Measurements from ENCODE around the gene FAR1. TPM values are rescaled to one million over a fixed set of nuclear protein-coding genes. Genes with fewer than 3 reads are reported as not detected.

Gene FAR1
- polyA plus RNA-seq, 1 donor from 2014 or later, result 110 TPM

- Histone ChIP-seq H2AFZ (ENCODE audit: low read depth, low read length) (no peak overlapping the region), H3K79me2 (replicated peaks; ENCODE audit: insufficient read depth, low read length) (no peaks in the 10 kb centered on the region), H3F3A (ENCODE audit: insufficient read depth, low read length, poor library complexity, severe bottlenecking) (no peaks in the 10 kb centered on the region), H3K9ac (ENCODE audit: low read length) (no peak overlapping the region), H3K9me3 (ENCODE audit: low read length) (no peaks in the 10 kb centered on the region), H3K4me3 (ENCODE audit: low read length) (no peak overlapping the region), H3K27ac (ENCODE audit: low read length) (no peak overlapping the region), H3K4me2 (ENCODE audit: low read length) (no peak overlapping the region), H3K36me3 (ENCODE audit: insufficient read depth, low read length) (no peaks in the 10 kb centered on the region), H3K9me2 (ENCODE audit: insufficient read depth, low read length) (no peaks in the 10 kb centered on the region), H4K20me1 (ENCODE audit: insufficient read depth) (no peaks in the 10 kb centered on the region), H3K27me3 (ENCODE audit: insufficient read depth, low read depth, low read length) (no peaks in the 10 kb centered on the region)
- no peak for TF ChIP-seq CTCF (IDR thresholded peaks at IDR 0.05; ENCODE audit: poor library complexity, severe bottlenecking)
- TF ChIP-seq TAF1 (IDR thresholded peaks at IDR 0.05; ENCODE audit: low read depth), result no peak
- no peak for TF ChIP-seq RAD21 (conservative IDR thresholded peaks at IDR 0.05)
- TF ChIP-seq EZH2 (IDR thresholded peaks at IDR 0.05; ENCODE audit: borderline replicate concordance, insufficient read depth, low read length, poor library complexity, severe bottlenecking), result no peak
- no peak for TF ChIP-seq SMC3 (conservative IDR thresholded peaks at IDR 0.05; ENCODE audit: poor library complexity)
- no peak for TF ChIP-seq POLR2AphosphoS5 (IDR thresholded peaks at IDR 0.05)
- TF ChIP-seq REST (IDR thresholded peaks at IDR 0.05; ENCODE audit: borderline replicate concordance), result no peak
- no peak for TF ChIP-seq MXI1 (conservative IDR thresholded peaks at IDR 0.05; ENCODE audit: poor library complexity, severe bottlenecking)
- TF ChIP-seq EP300 (conservative IDR thresholded peaks at IDR 0.05; ENCODE audit: poor library complexity, severe bottlenecking), result no peak
Measured at GRCh38 chr11:13765886-13766285, 97.4 kb downstream of the FAR1 start.

- H3K9me2 ChIP-seq (ENCODE audit: insufficient read depth, low read length), result no peaks in the 10 kb centered on the region
- H3K9me3 ChIP-seq (ENCODE audit: low read length), result no peaks in the 10 kb centered on the region
- H3K27ac ChIP-seq (ENCODE audit: low read length), result no peak overlapping the region
Measured at GRCh38 chr11:13767471-13767870, 99.0 kb downstream of the FAR1 start.

More at GRCh38 chr11:13767471-13767870, 99.0 kb downstream of the FAR1 start:
- no peaks in the 10 kb centered on the region for H3F3A ChIP-seq (ENCODE audit: insufficient read depth, low read length, poor library complexity, severe bottlenecking)
- no peak overlapping the region for H2AFZ ChIP-seq (ENCODE audit: low read depth, low read length)
- H3K9ac ChIP-seq (ENCODE audit: low read length), result no peak overlapping the region
- H3K36me3 ChIP-seq (ENCODE audit: insufficient read depth, low read length), result no peaks in the 10 kb centered on the region
- no peak for TF ChIP-seq TAF1 (IDR thresholded peaks at IDR 0.05; ENCODE audit: low read depth)
- TF ChIP-seq EZH2 (IDR thresholded peaks at IDR 0.05; ENCODE audit: borderline replicate concordance, insufficient read depth, low read length, poor library complexity, severe bottlenecking), result no peak
- TF ChIP-seq RAD21 (conservative IDR thresholded peaks at IDR 0.05), result no peak
- no peak for TF ChIP-seq SMC3 (conservative IDR thresholded peaks at IDR 0.05; ENCODE audit: poor library complexity)
- no peak for TF ChIP-seq REST (IDR thresholded peaks at IDR 0.05; ENCODE audit: borderline replicate concordance)
- TF ChIP-seq POLR2AphosphoS5 (IDR thresholded peaks at IDR 0.05), result no peak
- TF ChIP-seq CTCF (IDR thresholded peaks at IDR 0.05; ENCODE audit: poor library complexity, severe bottlenecking), result no peak
- TF ChIP-seq MXI1 (conservative IDR thresholded peaks at IDR 0.05; ENCODE audit: poor library complexity, severe bottlenecking), result no peak
- H3K4me3 ChIP-seq (ENCODE audit: low read length), result no peak overlapping the region
- H4K20me1 ChIP-seq (ENCODE audit: insufficient read depth), result no peaks in the 10 kb centered on the region
- H3K79me2 ChIP-seq (replicated peaks; ENCODE audit: insufficient read depth, low read length), result no peaks in the 10 kb centered on the region
- no peaks in the 10 kb centered on the region for H3K27me3 ChIP-seq (ENCODE audit: insufficient read depth, low read depth, low read length)
- H3K4me2 ChIP-seq (ENCODE audit: low read length), result no peak overlapping the region
